EH (cell line): ENCODE results near the gene OSBPL3.

Experiments used
- DNase-seq: peaks from one replicate; pipeline ENCODE4 v3.0.0-alpha.2; 2015; ENCODE audit warnings: low read depth

The OSBPL3 gene

GRCh38 chr7:24952464-24952863, 27.5 kb downstream of the OSBPL3 start:
- DNase-seq: no peak

- no peak for DNase-seq
Measured at GRCh38 chr7:24951441-24951980, 28.5 kb downstream of the OSBPL3 start.

- DNase-seq: no peak
Measured at GRCh38 chr7:24949884-24950283, 30.1 kb downstream of the OSBPL3 start.

- peak; percentile 39 for DNase-seq
Measured at GRCh38 chr7:24948739-24949138, 31.2 kb downstream of the OSBPL3 start.

GRCh38 chr7:24946467-24946866, 33.5 kb downstream of the OSBPL3 start:
- no peak for DNase-seq

GRCh38 chr7:24945899-24946298, 34.1 kb downstream of the OSBPL3 start:
- DNase-seq: no peak

GRCh38 chr7:24943096-24943948, 36.7 kb downstream of the OSBPL3 start:
- no peak for DNase-seq

- DNase-seq: no peak
Measured at GRCh38 chr7:24942226-24942625, 37.8 kb downstream of the OSBPL3 start.

GRCh38 chr7:24939416-24939815, 40.6 kb downstream of the OSBPL3 start:
- DNase-seq: no peak

- peak; percentile 76 for DNase-seq
Measured at GRCh38 chr7:24936121-24936824, 43.7 kb downstream of the OSBPL3 start.

GRCh38 chr7:24933298-24933697, 46.7 kb downstream of the OSBPL3 start:
- DNase-seq: no peak

GRCh38 chr7:24932815-24933214, 47.2 kb downstream of the OSBPL3 start:
- no peak for DNase-seq

- DNase-seq: no peak
Measured at GRCh38 chr7:24932389-24932788, 47.6 kb downstream of the OSBPL3 start.

GRCh38 chr7:24931844-24932243, 48.1 kb downstream of the OSBPL3 start:
- no peak for DNase-seq

GRCh38 chr7:24930856-24931255, 49.1 kb downstream of the OSBPL3 start:
- no peak for DNase-seq

GRCh38 chr7:24926623-24927524, 53.1 kb downstream of the OSBPL3 start:
- DNase-seq: peak; percentile 91

GRCh38 chr7:24924375-24924774, 55.6 kb downstream of the OSBPL3 start:
- DNase-seq: no peak

GRCh38 chr7:24923172-24923865, 56.7 kb downstream of the OSBPL3 start:
- DNase-seq: no peak

- DNase-seq: peak; percentile 73
Measured at GRCh38 chr7:24922099-24922773, 57.7 kb downstream of the OSBPL3 start.

GRCh38 chr7:24921362-24921679, 58.7 kb downstream of the OSBPL3 start:
- DNase-seq: no peak
